GM13977 (cell line): ENCODE results near the gene ANKMY1.

Experiments used
- DNase-seq: peaks from one replicate; pipeline ENCODE4 v3.0.0; 2012; ENCODE audit warnings: low spot score
- in situ Hi-C: fragments of 300-500 bp; cut with MboI; formaldehyde crosslinking; loops from one replicate; pipeline ENCODE4 v1.12.0; 2022; ENCODE audit warnings: low sequenced_read_pairs, low pct_unique_long_range_greater_than_20kb, mixed read lengths, inconsistent platforms; ENCODE audit not compliant: unreplicated experiment
- TF ChIP-seq, protein P1 (sequence below): IDR thresholded peaks from 2 replicates; pipeline ENCODE4 v1.5.1; 2012; ENCODE audit warnings: mild to moderate bottlenecking, control low read depth; ENCODE audit not compliant: insufficient read depth; ENCODE audit errors: extremely low read depth, missing control alignments

ANKMY1 gene

DNA sequence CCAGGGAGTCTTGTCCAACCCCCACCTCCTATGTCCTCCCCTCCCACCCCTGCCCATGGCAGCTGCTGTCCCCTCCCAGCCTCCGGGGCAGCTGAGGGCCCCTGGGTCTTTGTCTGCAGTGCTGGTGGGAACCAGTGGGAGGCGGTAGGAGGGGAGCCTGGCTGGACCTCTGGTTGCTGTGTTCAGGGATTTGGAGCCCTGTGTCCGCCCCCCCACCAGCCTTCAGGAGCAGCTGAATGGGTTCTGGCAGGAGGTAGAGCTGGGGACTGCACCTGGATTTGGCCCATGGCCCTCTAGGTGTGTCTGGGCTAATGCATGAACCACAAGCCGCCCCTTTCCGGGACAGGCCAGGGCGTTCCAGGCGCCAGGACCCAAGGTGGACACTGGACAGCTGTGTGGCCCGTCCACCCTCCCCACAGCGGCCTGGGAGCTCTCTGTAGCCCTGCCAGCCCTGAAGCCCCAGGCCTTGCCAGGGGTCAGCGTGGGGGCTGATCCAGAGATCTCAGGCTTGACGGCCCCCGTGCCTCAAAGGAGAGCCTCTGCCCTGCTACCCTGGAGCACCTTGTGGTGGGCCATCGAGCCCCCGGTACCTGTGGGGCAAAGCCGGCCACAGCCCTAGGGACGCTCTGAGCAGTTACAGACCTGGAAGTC is 96.9 kb downstream of the ANKMY1 start:
- in situ Hi-C loops = no loop called here
- no peak for DNase-seq
- TF ChIP-seq, protein P1, sequence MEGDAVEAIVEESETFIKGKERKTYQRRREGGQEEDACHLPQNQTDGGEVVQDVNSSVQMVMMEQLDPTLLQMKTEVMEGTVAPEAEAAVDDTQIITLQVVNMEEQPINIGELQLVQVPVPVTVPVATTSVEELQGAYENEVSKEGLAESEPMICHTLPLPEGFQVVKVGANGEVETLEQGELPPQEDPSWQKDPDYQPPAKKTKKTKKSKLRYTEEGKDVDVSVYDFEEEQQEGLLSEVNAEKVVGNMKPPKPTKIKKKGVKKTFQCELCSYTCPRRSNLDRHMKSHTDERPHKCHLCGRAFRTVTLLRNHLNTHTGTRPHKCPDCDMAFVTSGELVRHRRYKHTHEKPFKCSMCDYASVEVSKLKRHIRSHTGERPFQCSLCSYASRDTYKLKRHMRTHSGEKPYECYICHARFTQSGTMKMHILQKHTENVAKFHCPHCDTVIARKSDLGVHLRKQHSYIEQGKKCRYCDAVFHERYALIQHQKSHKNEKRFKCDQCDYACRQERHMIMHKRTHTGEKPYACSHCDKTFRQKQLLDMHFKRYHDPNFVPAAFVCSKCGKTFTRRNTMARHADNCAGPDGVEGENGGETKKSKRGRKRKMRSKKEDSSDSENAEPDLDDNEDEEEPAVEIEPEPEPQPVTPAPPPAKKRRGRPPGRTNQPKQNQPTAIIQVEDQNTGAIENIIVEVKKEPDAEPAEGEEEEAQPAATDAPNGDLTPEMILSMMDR = no peak

DNA sequence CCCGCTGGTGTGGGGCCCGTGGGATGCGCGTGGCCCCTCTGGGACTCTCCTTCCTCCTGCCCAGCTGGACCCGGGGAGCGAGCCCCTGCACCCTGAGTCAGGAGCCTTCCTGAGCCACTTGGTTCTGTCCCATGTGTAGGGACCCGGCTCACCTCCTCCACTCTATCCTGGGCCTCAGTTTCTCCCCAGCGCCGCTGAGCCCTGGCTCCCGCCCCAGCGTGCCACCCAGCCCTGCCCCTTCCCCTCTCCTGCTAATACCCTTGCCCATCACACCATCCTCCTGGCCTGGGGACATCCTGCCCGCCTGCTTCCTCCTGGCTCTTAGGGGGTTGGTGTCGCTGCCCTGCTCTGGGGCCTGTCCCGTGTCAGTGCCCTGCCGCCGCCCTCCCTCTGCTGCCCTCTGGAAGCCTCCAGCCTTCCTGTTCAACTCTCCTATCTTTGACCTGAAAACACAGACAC is 97.5 kb downstream of the ANKMY1 start:
- DNase-seq = no peak
- in situ Hi-C loops = no loop called here
- TF ChIP-seq, protein P1 = no peak

DNA sequence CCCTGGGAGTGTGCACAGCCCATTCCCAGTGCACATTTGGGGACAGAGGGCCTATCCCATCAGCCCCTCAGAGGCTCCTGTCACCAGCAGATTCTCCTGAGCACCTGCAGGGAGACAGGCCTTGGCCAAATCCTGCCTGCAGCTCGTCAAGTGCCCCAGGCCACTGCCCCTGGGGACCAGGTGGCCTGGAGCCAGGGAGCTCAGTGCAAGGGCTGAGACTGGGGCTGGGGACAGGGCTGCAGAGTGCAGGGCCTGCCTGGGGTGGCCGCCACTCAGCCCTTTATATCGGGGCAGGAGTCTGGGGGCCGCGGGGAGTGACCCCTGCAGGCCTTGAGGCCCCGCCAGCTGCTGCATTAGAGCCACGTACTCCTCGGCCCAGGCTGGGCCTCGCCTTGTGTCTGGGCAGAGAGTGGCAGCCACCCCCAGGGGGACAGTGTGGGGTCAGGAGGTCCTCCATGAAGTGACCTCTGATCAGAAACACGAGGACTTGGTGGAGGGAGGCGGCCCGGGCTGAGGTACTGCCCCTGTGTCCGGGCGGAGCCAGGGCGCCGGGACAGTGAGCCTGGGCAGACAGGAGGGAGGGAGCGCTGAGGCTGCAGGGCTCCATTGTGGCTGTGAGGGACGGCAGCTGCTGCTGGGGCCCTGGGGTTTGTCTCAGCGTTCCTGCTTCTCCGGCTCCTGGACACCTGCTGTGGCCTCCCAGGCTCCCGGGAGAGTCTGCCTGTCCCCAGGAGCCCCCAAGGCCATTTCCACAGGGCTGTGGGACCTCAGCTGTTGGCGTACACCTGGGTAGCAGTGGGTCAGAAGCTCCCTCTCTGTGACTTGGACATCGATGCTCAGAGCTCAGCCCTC is 98.2 kb downstream of the ANKMY1 start:
- no peak for DNase-seq
- TF ChIP-seq, protein P1 = no peak
- in situ Hi-C loops = no loop called here

DNA sequence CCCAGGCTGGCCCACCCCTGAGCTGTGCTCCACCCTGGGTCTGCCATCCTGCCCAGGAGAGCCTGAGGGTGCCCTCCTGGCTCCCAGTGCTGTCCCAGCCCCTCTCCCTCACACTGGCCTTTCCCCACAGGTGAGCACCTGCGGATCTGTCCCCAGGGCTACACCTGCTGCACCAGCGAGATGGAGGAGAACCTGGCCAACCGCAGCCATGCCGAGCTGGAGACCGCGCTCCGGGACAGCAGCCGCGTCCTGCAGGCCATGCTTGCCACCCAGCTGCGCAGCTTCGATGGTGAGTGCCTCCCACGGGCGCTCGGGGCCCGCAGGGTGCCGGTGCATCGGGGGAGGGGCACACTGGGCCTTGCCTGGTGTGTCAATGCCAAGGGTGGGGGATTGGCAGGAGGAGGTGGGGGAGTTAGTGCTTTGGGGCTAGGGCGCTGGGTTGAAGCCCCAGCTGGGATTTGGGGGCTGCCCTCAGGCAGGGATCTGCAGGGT is 98.8 kb downstream of the ANKMY1 start:
- TF ChIP-seq, protein P1 = no peak
- DNase-seq = no peak
- in situ Hi-C loops = no loop called here

DNA sequence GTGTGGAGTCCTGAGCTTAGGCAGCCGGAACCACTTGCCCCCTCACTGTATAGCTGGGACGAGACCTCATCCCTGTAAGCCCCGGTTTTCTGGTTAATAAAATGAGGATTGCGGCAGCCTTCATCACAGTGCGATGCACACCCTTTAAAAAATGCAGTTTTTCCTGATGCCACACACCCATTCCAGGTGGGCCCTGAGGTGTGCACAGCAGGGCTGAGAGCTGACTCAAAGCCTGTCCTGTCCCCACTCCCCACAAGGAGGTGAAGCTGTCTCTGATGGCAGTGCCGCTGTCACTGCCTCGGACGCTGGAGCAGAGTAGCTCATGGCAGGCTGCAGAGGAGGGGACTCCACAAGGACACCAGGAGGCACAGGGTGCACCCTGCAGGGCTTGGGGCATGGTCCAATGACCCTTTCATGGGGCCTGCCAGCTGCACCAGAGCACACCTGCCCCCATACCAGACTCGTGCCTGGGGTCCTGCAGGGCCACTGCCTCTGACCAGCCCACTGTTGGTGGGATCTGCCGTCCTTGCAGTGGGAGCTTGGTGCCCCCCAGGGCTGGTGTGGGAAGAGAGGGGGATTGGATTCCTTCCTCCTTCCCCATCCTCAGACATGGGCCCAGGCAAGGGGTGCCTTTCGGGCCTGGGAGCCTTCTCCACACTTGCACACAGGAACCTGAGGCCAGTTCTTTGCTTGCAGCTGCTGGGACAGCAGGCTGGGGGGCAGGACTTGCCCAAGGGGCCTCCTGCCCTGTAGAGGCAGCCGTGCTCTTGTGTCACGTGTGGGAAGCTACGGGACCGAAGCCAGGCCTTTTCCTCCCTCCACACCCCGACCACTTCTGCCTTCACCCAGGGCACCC is 99.5 kb downstream of the ANKMY1 start:
- in situ Hi-C loops = no loop called here
- TF ChIP-seq, protein P1 = no peak
- DNase-seq = no peak

DNA sequence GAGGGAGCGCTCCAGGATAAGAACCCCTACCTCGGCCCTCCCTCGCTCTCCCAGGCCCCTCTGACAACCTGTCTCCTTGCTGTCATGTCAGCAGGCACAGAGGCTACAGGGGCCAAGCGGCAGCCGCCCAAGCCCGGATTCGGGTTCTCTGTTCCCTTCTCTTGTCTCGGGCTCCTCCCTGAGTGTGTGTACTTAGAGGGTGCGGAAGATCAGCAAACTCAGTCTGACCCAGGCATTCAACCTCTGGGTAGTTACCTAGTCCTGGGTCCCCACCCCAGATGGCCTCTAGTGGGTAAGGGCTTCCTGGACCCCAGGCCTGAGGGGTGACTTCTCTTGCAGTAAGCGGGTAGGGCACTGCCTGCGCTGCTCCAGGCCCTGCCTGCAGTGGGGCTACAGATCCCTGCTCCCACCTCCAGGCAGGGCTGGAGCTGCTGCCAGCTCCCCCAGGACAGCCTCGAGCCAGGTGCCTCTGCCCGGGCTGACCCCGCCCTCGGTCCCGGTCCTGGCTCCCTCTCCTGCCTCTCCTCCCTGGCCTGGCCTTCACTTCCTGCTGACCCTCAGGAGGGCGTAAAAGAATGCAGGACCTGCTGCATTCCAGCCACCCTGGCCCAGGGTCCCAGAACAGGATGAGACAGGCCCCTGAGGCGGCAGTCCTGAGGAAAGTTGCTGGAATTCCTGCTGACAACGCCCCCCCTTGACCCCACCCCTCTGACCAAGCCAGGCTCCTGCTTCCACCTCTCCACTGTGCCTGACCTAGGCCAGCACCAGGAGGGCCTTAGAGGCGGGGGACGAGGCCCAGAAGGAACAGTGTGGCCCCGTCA is 100.4 kb downstream of the ANKMY1 start:
- no peak for DNase-seq
- in situ Hi-C loops = no loop called here
- TF ChIP-seq, protein P1 = no peak
